Mammary microvascular endothelial cell (primary cell): Measurements from ENCODE around the gene BRDT. TPM values are rescaled to one million over a fixed set of nuclear protein-coding genes. Genes with fewer than 3 reads are reported as not detected.

ENCODE experiments used
- total RNA-seq: library from RNA; depleted of rRNA; stranded (reverse); fragments of >200 nt; gene quantifications from 2 replicates; pipeline ENCODE4 v1.2.3, GENCODE V29; 2015

The BRDT gene
- total RNA-seq = not detected in 2 replicates

GRCh38 chr1:91949356-91949699 is at the start of gene BRDT:
Gene BRDT (plus strand): TSS chr1:91949401. CDS start chr1:91962755, 13,354 bp downstream.

Other genes with a start within 250 kb of the BRDT start
- gene TGFBR3, start 63.2 kb upstream of the BRDT start, total RNA-seq = 6.5 and 7.5 TPM in 2 replicates
- gene EPHX4, start 80.6 kb downstream of the BRDT start, total RNA-seq = 10.3 and 10.9 TPM in 2 replicates
- gene SETSIP, start 126.0 kb downstream of the BRDT start, total RNA-seq = 0.13 TPM in 1 of 2 replicates, not detected in the other
- gene BTBD8, start 130.9 kb downstream of the BRDT start, total RNA-seq = 1.1 and 2.1 TPM in 2 replicates